Measurements from ENCODE around the gene MAST4. TPM values are rescaled to one million over a fixed set of nuclear protein-coding genes. Genes with fewer than 3 reads are reported as not detected.

Gene MAST4
- total and polyA plus RNA-seq, 2 donors: 17.0 to 18.8 TPM

- H3K36me3 ChIP-seq (ENCODE audit: control insufficient read depth in 2 of 2, insufficient read depth in 2 of 2, low read length in 1 of 2): peaks cover 0 to 7% of the 10 kb centered on the region in 2 donors
- H3K27me3 ChIP-seq (ENCODE audit: control insufficient read depth in 2 of 2, insufficient read depth in 1 of 2, low read length in 1 of 2): no peaks in the 10 kb centered on the region
- WGBS: 89% methylated on average over 4 of the region's 4 CpGs
- H3K9me3 ChIP-seq (ENCODE audit: control insufficient read depth in 2 of 2, insufficient read depth in 1 of 2, low read length in 1 of 2): no peaks in the 10 kb centered on the region
- no peak overlapping the region for H3K4me3 ChIP-seq (ENCODE audit: low read length in 2 of 2)
- DNase-seq (ENCODE audit: low read depth in 6 of 9, low spot score in 9 of 9): peak in 1 of 9 donors; percentile 26
- no peak overlapping the region for H3K27ac ChIP-seq (ENCODE audit: low read depth in 1 of 2, low read length in 1 of 2)
- peaks cover 0 to 7% of the 10 kb centered on the region in 2 donors for H3K4me1 ChIP-seq (ENCODE audit: control insufficient read depth in 2 of 2, insufficient read depth in 2 of 2, low read length in 2 of 2)
Observed at GRCh38 chr5:67050125-67050524, 453.9 kb downstream of the MAST4 start.

GRCh38 chr5:67050635-67051034 lies 454.4 kb downstream of the MAST4 start:
- DNase-seq (ENCODE audit: low read depth in 6 of 9, low spot score in 9 of 9): no peak
- WGBS: 94% methylated on average over 3 of the region's 3 CpGs
- Histone ChIP-seq H3K9me3 (ENCODE audit: control insufficient read depth in 2 of 2, insufficient read depth in 1 of 2, low read length in 1 of 2) (no peaks in the 10 kb centered on the region), H3K27ac (ENCODE audit: low read depth in 1 of 2, low read length in 1 of 2) (no peak overlapping the region), H3K4me1 (ENCODE audit: control insufficient read depth in 2 of 2, insufficient read depth in 2 of 2, low read length in 2 of 2) (peaks cover 0 to 7% of the 10 kb centered on the region in 2 donors), H3K27me3 (ENCODE audit: control insufficient read depth in 2 of 2, insufficient read depth in 1 of 2, low read length in 1 of 2) (no peaks in the 10 kb centered on the region), H3K4me3 (ENCODE audit: low read length in 2 of 2) (no peak overlapping the region), H3K36me3 (ENCODE audit: control insufficient read depth in 2 of 2, insufficient read depth in 2 of 2, low read length in 1 of 2) (peaks cover 0 to 9% of the 10 kb centered on the region in 2 donors)

- Histone ChIP-seq H3K4me1 (ENCODE audit: control insufficient read depth in 2 of 2, insufficient read depth in 2 of 2, low read length in 2 of 2) (peaks cover 0 to 7% of the 10 kb centered on the region in 2 donors), H3K4me3 (ENCODE audit: low read length in 2 of 2) (no peak overlapping the region), H3K9me3 (ENCODE audit: control insufficient read depth in 2 of 2, insufficient read depth in 1 of 2, low read length in 1 of 2) (no peaks in the 10 kb centered on the region), H3K27ac (ENCODE audit: low read depth in 1 of 2, low read length in 1 of 2) (no peak overlapping the region), H3K27me3 (ENCODE audit: control insufficient read depth in 2 of 2, insufficient read depth in 1 of 2, low read length in 1 of 2) (no peaks in the 10 kb centered on the region), H3K36me3 (ENCODE audit: control insufficient read depth in 2 of 2, insufficient read depth in 2 of 2, low read length in 1 of 2) (peaks cover 0 to 9% of the 10 kb centered on the region in 2 donors)
- no peak for DNase-seq (ENCODE audit: low read depth in 6 of 9, low spot score in 9 of 9)
- 47% methylated on average over 1 of the region's 1 CpG for WGBS
Observed at GRCh38 chr5:67051164-67051563, 455.0 kb downstream of the MAST4 start.

GRCh38 chr5:67052034-67052433 lies 455.8 kb downstream of the MAST4 start:
- Histone ChIP-seq H3K4me1 (ENCODE audit: control insufficient read depth in 2 of 2, insufficient read depth in 2 of 2, low read length in 2 of 2) (peaks cover 0 to 7% of the 10 kb centered on the region in 2 donors), H3K9me3 (ENCODE audit: control insufficient read depth in 2 of 2, insufficient read depth in 1 of 2, low read length in 1 of 2) (no peaks in the 10 kb centered on the region), H3K36me3 (ENCODE audit: control insufficient read depth in 2 of 2, insufficient read depth in 2 of 2, low read length in 1 of 2) (peaks cover 2 to 9% of the 10 kb centered on the region in 2 donors), H3K4me3 (ENCODE audit: low read length in 2 of 2) (no peak overlapping the region), H3K27ac (ENCODE audit: low read depth in 1 of 2, low read length in 1 of 2) (no peak overlapping the region), H3K27me3 (ENCODE audit: control insufficient read depth in 2 of 2, insufficient read depth in 1 of 2, low read length in 1 of 2) (no peaks in the 10 kb centered on the region)
- DNase-seq (ENCODE audit: low read depth in 6 of 9, low spot score in 9 of 9): no peak
- 98% methylated on average over 1 of the region's 1 CpG for WGBS

- no peaks in the 10 kb centered on the region for H3K27me3 ChIP-seq (ENCODE audit: control insufficient read depth in 2 of 2, insufficient read depth in 1 of 2, low read length in 1 of 2)
- WGBS: 98% methylated on average over 1 of the region's 1 CpG
- no peak for DNase-seq (ENCODE audit: low read depth in 6 of 9, low spot score in 9 of 9)
Observed at GRCh38 chr5:67053229-67053628, 457.0 kb downstream of the MAST4 start.

GRCh38 chr5:67058998-67059743 lies 463.0 kb downstream of the MAST4 start:
- no peak for DNase-seq (ENCODE audit: low read depth in 6 of 9, low spot score in 9 of 9)
- no peak overlapping the region for H3K4me3 ChIP-seq (ENCODE audit: low read length in 2 of 2)
- H3K9me3 ChIP-seq (ENCODE audit: control insufficient read depth in 2 of 2, insufficient read depth in 1 of 2, low read length in 1 of 2): no peaks in the 10 kb centered on the region
- H3K27ac ChIP-seq (ENCODE audit: low read depth in 1 of 2, low read length in 1 of 2): no peak overlapping the region
- peaks cover 4 to 12% of the 10 kb centered on the region in 2 donors for H3K36me3 ChIP-seq (ENCODE audit: control insufficient read depth in 2 of 2, insufficient read depth in 2 of 2, low read length in 1 of 2)
- WGBS: 100% methylated on average over 4 of the region's 4 CpGs
- H3K4me1 ChIP-seq (ENCODE audit: control insufficient read depth in 2 of 2, insufficient read depth in 2 of 2, low read length in 2 of 2): peaks cover 3 to 4% of the 10 kb centered on the region in 2 donors
- no peaks in the 10 kb centered on the region for H3K27me3 ChIP-seq (ENCODE audit: control insufficient read depth in 2 of 2, insufficient read depth in 1 of 2, low read length in 1 of 2)

More at GRCh38 chr5:67053229-67053628, 457.0 kb downstream of the MAST4 start:
- peaks cover 4 to 9% of the 10 kb centered on the region in 2 donors for H3K36me3 ChIP-seq (ENCODE audit: control insufficient read depth in 2 of 2, insufficient read depth in 2 of 2, low read length in 1 of 2)
- no peak overlapping the region for H3K27ac ChIP-seq (ENCODE audit: low read depth in 1 of 2, low read length in 1 of 2)
- no peak overlapping the region for H3K4me3 ChIP-seq (ENCODE audit: low read length in 2 of 2)
- peaks cover 0 to 7% of the 10 kb centered on the region in 2 donors for H3K4me1 ChIP-seq (ENCODE audit: control insufficient read depth in 2 of 2, insufficient read depth in 2 of 2, low read length in 2 of 2)
- no peaks in the 10 kb centered on the region for H3K9me3 ChIP-seq (ENCODE audit: control insufficient read depth in 2 of 2, insufficient read depth in 1 of 2, low read length in 1 of 2)

- Histone ChIP-seq H3K4me3 (ENCODE audit: low read length in 2 of 2) (no peak overlapping the region), H3K9me3 (ENCODE audit: control insufficient read depth in 2 of 2, insufficient read depth in 1 of 2, low read length in 1 of 2) (no peaks in the 10 kb centered on the region), H3K4me1 (ENCODE audit: control insufficient read depth in 2 of 2, insufficient read depth in 2 of 2, low read length in 2 of 2) (peaks cover 3 to 4% of the 10 kb centered on the region in 2 donors), H3K27me3 (ENCODE audit: control insufficient read depth in 2 of 2, insufficient read depth in 1 of 2, low read length in 1 of 2) (no peaks in the 10 kb centered on the region), H3K27ac (ENCODE audit: low read depth in 1 of 2, low read length in 1 of 2) (no peak overlapping the region), H3K36me3 (ENCODE audit: control insufficient read depth in 2 of 2, insufficient read depth in 2 of 2, low read length in 1 of 2) (peaks cover 4 to 12% of the 10 kb centered on the region in 2 donors)
- 94% methylated on average over 6 of the region's 6 CpGs for WGBS
- DNase-seq (ENCODE audit: low read depth in 6 of 9, low spot score in 9 of 9): no peak
Observed at GRCh38 chr5:67059744-67060490, 463.7 kb downstream of the MAST4 start.

GRCh38 chr5:67061511-67061910 lies 465.3 kb downstream of the MAST4 start:
- Histone ChIP-seq H3K9me3 (ENCODE audit: control insufficient read depth in 2 of 2, insufficient read depth in 1 of 2, low read length in 1 of 2) (no peaks in the 10 kb centered on the region), H3K27ac (ENCODE audit: low read depth in 1 of 2, low read length in 1 of 2) (no peak overlapping the region)
- WGBS: 93% methylated on average over 1 of the region's 1 CpG

GRCh38 chr5:67063055-67063454 lies 466.9 kb downstream of the MAST4 start:
- no peaks in the 10 kb centered on the region for H3K27me3 ChIP-seq (ENCODE audit: control insufficient read depth in 2 of 2, insufficient read depth in 1 of 2, low read length in 1 of 2)
- H3K4me3 ChIP-seq (ENCODE audit: low read length in 2 of 2): no peak overlapping the region
- H3K4me1 ChIP-seq (ENCODE audit: control insufficient read depth in 2 of 2, insufficient read depth in 2 of 2, low read length in 2 of 2): peaks cover 4 to 12% of the 10 kb centered on the region in 2 donors
- DNase-seq (ENCODE audit: low read depth in 6 of 9, low spot score in 9 of 9): no peak
- H3K9me3 ChIP-seq (ENCODE audit: control insufficient read depth in 2 of 2, insufficient read depth in 1 of 2, low read length in 1 of 2): no peaks in the 10 kb centered on the region
- no peak overlapping the region for H3K27ac ChIP-seq (ENCODE audit: low read depth in 1 of 2, low read length in 1 of 2)
- 98% methylated on average over 3 of the region's 3 CpGs for WGBS
- peaks cover 4 to 7% of the 10 kb centered on the region in 2 donors for H3K36me3 ChIP-seq (ENCODE audit: control insufficient read depth in 2 of 2, insufficient read depth in 2 of 2, low read length in 1 of 2)

More at GRCh38 chr5:67061511-67061910, 465.3 kb downstream of the MAST4 start:
- Histone ChIP-seq H3K36me3 (ENCODE audit: control insufficient read depth in 2 of 2, insufficient read depth in 2 of 2, low read length in 1 of 2) (peaks cover 4 to 7% of the 10 kb centered on the region in 2 donors), H3K4me3 (ENCODE audit: low read length in 2 of 2) (no peak overlapping the region), H3K4me1 (ENCODE audit: control insufficient read depth in 2 of 2, insufficient read depth in 2 of 2, low read length in 2 of 2) (peaks cover 4 to 12% of the 10 kb centered on the region in 2 donors), H3K27me3 (ENCODE audit: control insufficient read depth in 2 of 2, insufficient read depth in 1 of 2, low read length in 1 of 2) (no peaks in the 10 kb centered on the region)
- DNase-seq (ENCODE audit: low read depth in 6 of 9, low spot score in 9 of 9): no peak
